ENCODE measurements around the gene MAST3.

Gene MAST3

DNA sequence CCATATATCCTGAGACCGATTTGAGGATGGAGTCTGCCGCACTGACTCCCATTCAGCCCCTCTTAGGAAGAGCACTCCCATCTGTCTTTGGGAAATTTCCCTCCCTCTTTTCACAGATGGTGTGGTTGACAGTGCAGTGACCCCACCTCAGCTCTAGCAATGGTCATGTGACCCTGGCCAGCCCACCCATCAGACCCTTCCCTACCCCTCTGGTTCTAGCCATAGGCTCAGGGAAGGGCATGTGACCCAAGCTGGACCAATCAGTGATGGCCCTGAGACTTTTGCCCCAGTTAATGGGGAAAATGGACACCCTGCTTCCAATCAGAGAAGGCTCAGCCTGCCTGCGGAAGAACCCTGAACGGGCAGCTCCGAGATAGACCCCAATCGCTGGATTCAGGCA, 37.1 kb upstream of the MAST3 start:
- TF ChIP-seq NFIC (IDR thresholded peaks at IDR 0.05) (no peak), CREB1 (IDR thresholded peaks at IDR 0.05; ENCODE audit: low read depth) (no peak), CEBPB (IDR thresholded peaks at IDR 0.05) (no peak), TEAD4 (IDR thresholded peaks at IDR 0.05) (no peak), RAD21 (IDR thresholded peaks at IDR 0.05; ENCODE audit: low read depth) (no peak), TAF1 (IDR thresholded peaks at IDR 0.05; ENCODE audit: low read depth) (no peak)
- TF ChIP-seq, protein P1, sequence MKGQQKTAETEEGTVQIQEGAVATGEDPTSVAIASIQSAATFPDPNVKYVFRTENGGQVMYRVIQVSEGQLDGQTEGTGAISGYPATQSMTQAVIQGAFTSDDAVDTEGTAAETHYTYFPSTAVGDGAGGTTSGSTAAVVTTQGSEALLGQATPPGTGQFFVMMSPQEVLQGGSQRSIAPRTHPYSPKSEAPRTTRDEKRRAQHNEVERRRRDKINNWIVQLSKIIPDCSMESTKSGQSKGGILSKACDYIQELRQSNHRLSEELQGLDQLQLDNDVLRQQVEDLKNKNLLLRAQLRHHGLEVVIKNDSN (IDR thresholded peaks at IDR 0.05): peak; percentile 86
- TF ChIP-seq, protein P2, sequence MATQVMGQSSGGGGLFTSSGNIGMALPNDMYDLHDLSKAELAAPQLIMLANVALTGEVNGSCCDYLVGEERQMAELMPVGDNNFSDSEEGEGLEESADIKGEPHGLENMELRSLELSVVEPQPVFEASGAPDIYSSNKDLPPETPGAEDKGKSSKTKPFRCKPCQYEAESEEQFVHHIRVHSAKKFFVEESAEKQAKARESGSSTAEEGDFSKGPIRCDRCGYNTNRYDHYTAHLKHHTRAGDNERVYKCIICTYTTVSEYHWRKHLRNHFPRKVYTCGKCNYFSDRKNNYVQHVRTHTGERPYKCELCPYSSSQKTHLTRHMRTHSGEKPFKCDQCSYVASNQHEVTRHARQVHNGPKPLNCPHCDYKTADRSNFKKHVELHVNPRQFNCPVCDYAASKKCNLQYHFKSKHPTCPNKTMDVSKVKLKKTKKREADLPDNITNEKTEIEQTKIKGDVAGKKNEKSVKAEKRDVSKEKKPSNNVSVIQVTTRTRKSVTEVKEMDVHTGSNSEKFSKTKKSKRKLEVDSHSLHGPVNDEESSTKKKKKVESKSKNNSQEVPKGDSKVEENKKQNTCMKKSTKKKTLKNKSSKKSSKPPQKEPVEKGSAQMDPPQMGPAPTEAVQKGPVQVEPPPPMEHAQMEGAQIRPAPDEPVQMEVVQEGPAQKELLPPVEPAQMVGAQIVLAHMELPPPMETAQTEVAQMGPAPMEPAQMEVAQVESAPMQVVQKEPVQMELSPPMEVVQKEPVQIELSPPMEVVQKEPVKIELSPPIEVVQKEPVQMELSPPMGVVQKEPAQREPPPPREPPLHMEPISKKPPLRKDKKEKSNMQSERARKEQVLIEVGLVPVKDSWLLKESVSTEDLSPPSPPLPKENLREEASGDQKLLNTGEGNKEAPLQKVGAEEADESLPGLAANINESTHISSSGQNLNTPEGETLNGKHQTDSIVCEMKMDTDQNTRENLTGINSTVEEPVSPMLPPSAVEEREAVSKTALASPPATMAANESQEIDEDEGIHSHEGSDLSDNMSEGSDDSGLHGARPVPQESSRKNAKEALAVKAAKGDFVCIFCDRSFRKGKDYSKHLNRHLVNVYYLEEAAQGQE (IDR thresholded peaks at IDR 0.05; ENCODE audit: low read depth): no peak

DNA sequence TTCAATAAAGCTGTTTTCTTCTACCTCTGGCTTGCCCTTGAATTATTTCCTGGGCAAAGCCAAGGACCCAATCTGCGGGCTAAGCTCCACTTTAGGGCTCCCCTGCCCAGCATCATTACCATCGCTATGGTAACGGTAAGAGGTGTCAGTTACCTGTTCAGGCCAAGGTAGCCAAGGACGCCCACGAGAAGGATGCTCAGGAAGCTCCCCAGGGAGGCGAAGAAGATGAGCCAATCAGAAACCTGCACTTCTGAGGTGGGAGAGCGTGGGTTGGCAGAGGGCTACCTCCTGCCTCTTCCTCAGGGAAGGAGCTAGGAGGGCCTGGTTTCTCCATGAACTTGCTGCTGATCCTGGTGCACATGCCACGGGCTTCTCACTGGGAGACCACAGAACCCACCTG, 35.5 kb upstream of the MAST3 start:
- TF ChIP-seq FOXM1 (IDR thresholded peaks at IDR 0.05; ENCODE audit: borderline replicate concordance, low read depth) (no peak), NFIC (IDR thresholded peaks at IDR 0.05) (no peak), EP300 (IDR thresholded peaks at IDR 0.05; ENCODE audit: borderline replicate concordance) (no peak), EGR1 (IDR thresholded peaks at IDR 0.05) (peak; percentile 28; the same call in 1 of the 2 replicates), TAF1 (IDR thresholded peaks at IDR 0.05; ENCODE audit: low read depth) (no peak)
- TF ChIP-seq, protein P2 (IDR thresholded peaks at IDR 0.05; ENCODE audit: low read depth): no peak

DNA sequence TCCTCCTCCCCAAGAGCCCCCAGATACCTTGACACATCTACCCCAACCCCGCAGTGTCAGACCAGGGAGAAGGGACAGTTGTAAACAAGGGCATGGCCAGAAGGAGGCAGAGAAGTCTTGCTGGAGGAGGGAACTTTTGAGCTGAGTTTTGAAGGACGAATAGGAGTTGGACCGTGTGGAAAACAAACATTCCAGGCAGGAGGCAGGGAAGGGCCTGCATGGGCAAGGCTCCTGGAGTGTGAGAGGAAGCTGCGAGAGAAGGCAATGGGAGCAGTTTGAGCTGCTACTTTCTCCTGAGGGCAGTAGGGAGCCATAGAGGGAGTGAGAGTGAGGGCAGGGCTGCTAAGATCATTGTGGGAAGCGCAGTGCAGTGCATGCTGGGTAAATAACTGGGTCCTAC, 34.1 kb upstream of the MAST3 start:
- no peak for TF ChIP-seq TAF1 (IDR thresholded peaks at IDR 0.05; ENCODE audit: low read depth)
- no peak for TF ChIP-seq ZBTB7A (IDR thresholded peaks at IDR 0.05; ENCODE audit: low read depth)
- no peak for TF ChIP-seq EGR1 (IDR thresholded peaks at IDR 0.05)
- TF ChIP-seq, protein P3, sequence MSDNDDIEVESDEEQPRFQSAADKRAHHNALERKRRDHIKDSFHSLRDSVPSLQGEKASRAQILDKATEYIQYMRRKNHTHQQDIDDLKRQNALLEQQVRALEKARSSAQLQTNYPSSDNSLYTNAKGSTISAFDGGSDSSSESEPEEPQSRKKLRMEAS (IDR thresholded peaks at IDR 0.05): no peak

DNA sequence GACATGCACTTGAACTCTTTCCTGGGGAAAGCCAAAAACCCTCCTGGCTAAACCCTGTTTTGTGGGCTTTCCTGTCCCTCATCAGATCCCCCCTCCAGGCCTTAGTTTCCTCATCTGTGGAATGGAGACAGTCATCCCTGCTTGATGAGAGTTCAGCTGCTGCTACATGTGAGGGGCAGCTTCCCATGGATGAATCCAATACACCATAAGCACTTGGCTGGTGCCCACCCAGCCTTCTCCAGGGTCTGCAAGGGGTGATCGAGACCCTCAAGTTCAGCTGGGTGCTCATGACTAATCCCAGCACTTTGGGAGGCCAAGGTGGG, 32.4 kb upstream of the MAST3 start:
- TF ChIP-seq TAF1 (IDR thresholded peaks at IDR 0.05; ENCODE audit: low read depth): no peak
- no peak for TF ChIP-seq CEBPB (IDR thresholded peaks at IDR 0.05)
- TF ChIP-seq ZBTB7A (IDR thresholded peaks at IDR 0.05; ENCODE audit: low read depth): no peak
- no peak for TF ChIP-seq NFIC (IDR thresholded peaks at IDR 0.05)

DNA sequence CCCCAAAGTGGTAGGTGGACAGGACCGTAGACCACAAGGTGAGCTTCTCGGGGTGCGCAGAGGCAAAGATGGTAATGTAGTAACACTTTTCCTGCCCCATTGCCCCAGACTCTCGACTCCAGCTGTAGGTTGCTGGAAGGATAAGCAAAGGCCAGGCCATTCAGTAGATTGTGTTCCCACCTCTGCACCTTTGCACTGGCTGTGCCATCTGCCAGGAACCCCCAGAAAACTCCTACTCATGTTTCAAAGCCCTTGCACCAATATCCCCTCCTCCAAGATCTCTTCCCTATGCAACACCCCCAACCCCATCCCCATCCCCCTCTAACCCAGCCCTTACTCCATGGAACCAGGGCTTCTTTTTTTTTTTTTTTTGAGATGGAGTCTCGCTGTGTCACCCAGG, 29.2 kb upstream of the MAST3 start:
- TF ChIP-seq, protein P3 (IDR thresholded peaks at IDR 0.05): no peak
- TF ChIP-seq, protein P1 (IDR thresholded peaks at IDR 0.05): no peak
- no peak for TF ChIP-seq FOXM1 (IDR thresholded peaks at IDR 0.05; ENCODE audit: borderline replicate concordance, low read depth)
- TF ChIP-seq TEAD4 (IDR thresholded peaks at IDR 0.05): no peak
- TF ChIP-seq EGR1 (IDR thresholded peaks at IDR 0.05): no peak
- TF ChIP-seq YY1 (IDR thresholded peaks at IDR 0.05; ENCODE audit: low read depth): no peak
- no peak for TF ChIP-seq EP300 (IDR thresholded peaks at IDR 0.05; ENCODE audit: borderline replicate concordance)
- no peak for TF ChIP-seq CEBPB (IDR thresholded peaks at IDR 0.05)
- TF ChIP-seq NFIC (IDR thresholded peaks at IDR 0.05): no peak
- no peak for TF ChIP-seq ZBTB7A (IDR thresholded peaks at IDR 0.05; ENCODE audit: low read depth)
- no peak for TF ChIP-seq TAF1 (IDR thresholded peaks at IDR 0.05; ENCODE audit: low read depth)

DNA sequence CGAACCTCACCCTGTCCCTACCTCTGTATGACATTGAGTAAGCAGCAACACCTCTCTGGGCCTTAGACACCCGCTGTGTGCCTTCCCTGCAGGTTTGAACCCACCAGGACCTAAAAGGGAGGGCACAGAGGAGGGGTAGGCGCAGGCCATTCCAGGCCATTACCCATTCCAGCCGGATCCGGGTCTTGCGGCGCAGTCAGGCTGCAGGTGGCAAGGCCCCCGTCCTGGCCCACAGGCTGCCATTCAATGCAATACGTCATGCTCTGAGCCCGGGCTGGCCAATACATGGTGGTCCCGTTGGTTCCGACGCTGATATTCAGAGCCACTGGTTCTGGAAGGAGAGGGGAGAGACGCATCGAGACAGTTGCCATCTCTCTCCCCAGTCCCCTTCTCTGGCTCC, 28.2 kb upstream of the MAST3 start:
- TF ChIP-seq, protein P1 (IDR thresholded peaks at IDR 0.05): no peak
- TF ChIP-seq, protein P2 (IDR thresholded peaks at IDR 0.05; ENCODE audit: low read depth): no peak
- TF ChIP-seq TEAD4 (IDR thresholded peaks at IDR 0.05) (no peak), CEBPB (IDR thresholded peaks at IDR 0.05) (no peak), TCF12 (IDR thresholded peaks at IDR 0.05; ENCODE audit: low read depth) (no peak), ZBTB7A (IDR thresholded peaks at IDR 0.05; ENCODE audit: low read depth) (no peak)
- TF ChIP-seq, protein P3 (IDR thresholded peaks at IDR 0.05): no peak
